ENCODE results near the gene CHMP5. TPM values are rescaled to one million over a fixed set of nuclear protein-coding genes. Genes with fewer than 3 reads are reported as not detected.

Gene CHMP5
- total RNA-seq, 4 donors from 2014 or later = 55.1 to 78.2 (median 60.3) TPM

DNA sequence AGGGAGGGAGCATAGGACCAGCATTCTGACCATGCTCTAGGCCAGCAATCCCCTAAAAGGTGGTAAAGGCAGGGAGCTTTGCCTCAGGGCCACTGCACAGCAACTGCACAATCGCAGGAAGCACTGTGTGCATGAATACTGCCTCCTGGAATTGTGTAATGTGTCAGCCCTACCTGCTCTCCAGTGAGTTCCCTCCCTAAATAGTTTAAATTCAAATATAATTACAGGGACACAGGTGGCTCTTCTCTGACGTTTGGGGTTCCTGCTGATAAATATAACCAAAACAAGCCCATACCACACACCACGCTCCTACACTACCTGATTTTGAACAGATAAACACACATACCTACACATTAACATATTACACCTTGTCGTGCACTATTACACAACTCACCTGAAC is 9.4 kb upstream of the CHMP5 start:
- intact Hi-C loops (cut with DNase I) = no loop called here
- Histone ChIP-seq H3K27ac (no peak overlapping the region), H3K27me3 (no peaks in the 10 kb centered on the region), H3K36me3 (peaks cover 66 to 71% of the 10 kb centered on the region in 2 donors), H3K4me3 (replicated peaks in 1 of 3) (no peak overlapping the region), H3K4me1 (no peaks in the 10 kb centered on the region), H3K9me3 (no peaks in the 10 kb centered on the region)
- TF ChIP-seq, protein P1, sequence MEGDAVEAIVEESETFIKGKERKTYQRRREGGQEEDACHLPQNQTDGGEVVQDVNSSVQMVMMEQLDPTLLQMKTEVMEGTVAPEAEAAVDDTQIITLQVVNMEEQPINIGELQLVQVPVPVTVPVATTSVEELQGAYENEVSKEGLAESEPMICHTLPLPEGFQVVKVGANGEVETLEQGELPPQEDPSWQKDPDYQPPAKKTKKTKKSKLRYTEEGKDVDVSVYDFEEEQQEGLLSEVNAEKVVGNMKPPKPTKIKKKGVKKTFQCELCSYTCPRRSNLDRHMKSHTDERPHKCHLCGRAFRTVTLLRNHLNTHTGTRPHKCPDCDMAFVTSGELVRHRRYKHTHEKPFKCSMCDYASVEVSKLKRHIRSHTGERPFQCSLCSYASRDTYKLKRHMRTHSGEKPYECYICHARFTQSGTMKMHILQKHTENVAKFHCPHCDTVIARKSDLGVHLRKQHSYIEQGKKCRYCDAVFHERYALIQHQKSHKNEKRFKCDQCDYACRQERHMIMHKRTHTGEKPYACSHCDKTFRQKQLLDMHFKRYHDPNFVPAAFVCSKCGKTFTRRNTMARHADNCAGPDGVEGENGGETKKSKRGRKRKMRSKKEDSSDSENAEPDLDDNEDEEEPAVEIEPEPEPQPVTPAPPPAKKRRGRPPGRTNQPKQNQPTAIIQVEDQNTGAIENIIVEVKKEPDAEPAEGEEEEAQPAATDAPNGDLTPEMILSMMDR (IDR thresholded peaks at IDR 0.05) = no peak
- TF ChIP-seq POLR2A (IDR thresholded peaks at IDR 0.05) = no peak
- DNase-seq = no peak
- 92 to 94% methylated on average over 4 of the region's 4 CpGs for WGBS, 2 donors

DNA sequence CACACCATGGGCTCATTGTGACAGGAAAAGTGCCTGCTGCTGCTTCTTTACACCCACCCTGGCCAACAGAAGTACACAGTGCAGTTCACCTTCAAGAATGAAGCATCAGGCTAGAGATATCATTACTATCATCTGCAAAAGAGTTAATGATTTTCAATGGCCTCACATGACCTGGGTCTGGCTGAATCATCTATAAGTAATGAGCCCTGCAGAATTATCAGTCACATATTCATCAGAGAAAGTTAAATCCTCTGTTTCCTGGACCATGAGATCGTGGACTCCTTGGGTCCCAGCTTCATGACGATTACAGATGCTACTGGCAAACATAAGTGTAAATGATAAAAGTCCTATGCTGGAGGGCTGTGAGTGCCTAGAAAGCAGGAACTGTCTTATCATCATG is 8.6 kb upstream of the CHMP5 start:
- intact Hi-C loops (cut with DNase I) = no loop called here
- no peaks in the 10 kb centered on the region for H3K4me1 ChIP-seq
- DNase-seq = no peak
- H3K4me3 ChIP-seq (replicated peaks in 1 of 3) = no peak overlapping the region
- H3K27ac ChIP-seq = no peak overlapping the region
- 92 to 94% methylated on average over 2 of the region's 2 CpGs for WGBS, 2 donors
- H3K27me3 ChIP-seq = no peaks in the 10 kb centered on the region
- no peaks in the 10 kb centered on the region for H3K9me3 ChIP-seq
- H3K36me3 ChIP-seq = peaks cover 73 to 79% of the 10 kb centered on the region in 2 donors
- no peak for TF ChIP-seq POLR2A (IDR thresholded peaks at IDR 0.05)
- TF ChIP-seq, protein P1 (IDR thresholded peaks at IDR 0.05) = no peak

DNA sequence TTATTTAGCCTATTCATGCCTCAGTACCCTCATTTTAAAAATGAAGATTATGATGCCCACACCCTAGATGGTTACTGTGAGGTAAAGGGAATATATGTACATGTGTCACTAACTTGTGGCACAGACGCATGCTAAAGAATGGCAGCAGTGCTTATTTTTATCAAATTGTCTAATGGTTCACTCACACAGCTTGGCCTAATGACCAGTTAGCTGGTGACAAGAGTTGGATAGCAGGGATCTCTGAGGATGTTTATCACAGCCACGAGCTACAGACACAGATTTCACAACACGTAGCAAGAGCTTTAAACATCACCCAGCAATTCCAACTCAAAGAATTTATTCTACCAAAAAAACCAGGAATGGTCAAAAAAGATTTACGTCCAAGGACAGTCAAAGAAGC is 7.6 kb upstream of the CHMP5 start:
- no peaks in the 10 kb centered on the region for H3K27me3 ChIP-seq
- DNase-seq = no peak
- H3K36me3 ChIP-seq = peaks cover 81 to 82% of the 10 kb centered on the region in 2 donors
- H3K9me3 ChIP-seq = no peaks in the 10 kb centered on the region
- H3K27ac ChIP-seq = no peak overlapping the region
- intact Hi-C loops (cut with DNase I) = no loop called here
- H3K4me3 ChIP-seq (replicated peaks in 1 of 3) = no peak overlapping the region
- 93 to 97% methylated on average over 4 of the region's 4 CpGs for WGBS, 2 donors
- H3K4me1 ChIP-seq = no peaks in the 10 kb centered on the region
- TF ChIP-seq POLR2A (IDR thresholded peaks at IDR 0.05) = no peak
- TF ChIP-seq, protein P1 (IDR thresholded peaks at IDR 0.05) = no peak

DNA sequence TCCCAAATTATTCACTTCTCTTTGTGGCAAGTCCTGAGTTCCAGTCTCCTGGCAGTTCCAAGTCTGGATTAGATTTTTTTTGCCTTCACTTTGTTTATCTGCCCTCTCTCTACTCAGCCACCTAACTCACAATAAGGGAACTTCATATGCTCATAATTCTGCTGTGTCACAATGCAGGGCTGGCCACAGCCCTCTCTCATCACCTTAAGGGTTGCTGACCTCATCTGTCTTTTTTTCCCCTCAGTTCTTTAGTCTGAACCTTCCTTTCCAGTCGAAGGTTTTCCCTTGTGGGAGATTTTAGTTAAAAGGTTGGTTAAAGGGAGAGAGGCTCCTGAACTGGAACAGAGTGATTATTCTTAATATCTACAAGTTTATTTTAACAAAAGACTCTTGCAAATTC is 4.5 kb upstream of the CHMP5 start:
- H3K4me1 ChIP-seq = peaks cover 7 to 9% of the 10 kb centered on the region in 2 donors
- WGBS, 2 donors = 85 to 89% methylated on average over 1 of the region's 1 CpG
- no peak for DNase-seq
- H3K27ac ChIP-seq = no peak overlapping the region
- H3K36me3 ChIP-seq = peaks cover 57 to 62% of the 10 kb centered on the region in 2 donors
- TF ChIP-seq, protein P1 (IDR thresholded peaks at IDR 0.05) = no peak
- no peak for TF ChIP-seq POLR2A (IDR thresholded peaks at IDR 0.05)
- no peak overlapping the region for H3K4me3 ChIP-seq (replicated peaks in 1 of 3)
- intact Hi-C loops (cut with DNase I) = no loop called here
- no peaks in the 10 kb centered on the region for H3K27me3 ChIP-seq
- no peaks in the 10 kb centered on the region for H3K9me3 ChIP-seq

DNA sequence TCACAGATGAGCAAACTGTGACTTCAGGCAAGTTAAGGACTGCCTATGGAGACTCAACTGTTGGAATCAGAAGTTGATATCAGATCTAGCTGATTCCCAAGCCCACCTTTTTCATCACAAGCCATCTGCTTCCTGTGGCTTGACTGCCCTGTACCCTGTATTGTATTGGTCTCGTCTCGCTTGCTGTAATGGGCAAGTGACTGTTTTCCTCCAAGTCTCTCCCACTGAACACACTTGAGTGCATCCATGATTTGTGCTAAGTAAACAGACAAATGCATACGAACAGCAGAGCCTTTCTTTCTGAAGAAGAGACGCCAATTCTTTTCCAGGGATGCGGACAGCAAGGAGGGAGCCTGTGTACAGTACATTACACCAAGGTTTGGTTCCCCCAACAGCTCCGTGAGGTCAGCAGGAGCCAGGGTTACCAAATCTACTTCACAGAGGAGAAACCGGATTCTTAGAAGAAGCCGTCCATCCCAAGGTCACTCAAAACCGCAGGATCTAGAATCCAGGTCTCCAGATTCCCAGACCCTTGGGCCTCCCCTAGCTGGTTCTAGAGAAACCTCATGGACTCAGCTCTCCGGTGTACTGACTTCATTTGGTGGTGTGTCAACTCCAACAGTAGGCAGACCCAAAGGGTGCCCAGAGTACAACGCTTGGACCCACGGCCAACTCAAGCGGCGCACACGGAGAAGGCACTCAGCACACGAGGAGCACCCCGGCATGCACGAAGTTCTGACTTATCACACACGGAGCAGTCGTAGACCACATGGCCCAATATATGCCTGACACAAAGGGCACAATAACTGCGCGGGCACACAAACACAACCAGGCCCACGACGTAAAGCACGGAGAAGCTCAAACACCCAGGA is 1.5 kb upstream of the CHMP5 start:
- TF ChIP-seq, protein P1 (IDR thresholded peaks at IDR 0.05) = no peak
- TF ChIP-seq POLR2A (IDR thresholded peaks at IDR 0.05) = peak in 1 of 2 donors; percentile 28
- intact Hi-C loops (cut with DNase I) = no loop called here
- Histone ChIP-seq H3K4me1 (peaks cover 14 to 20% of the 10 kb centered on the region in 2 donors), H3K4me3 (replicated peaks in 1 of 3) (peak overlapping the region; percentile 76 to 79 (median 77)), H3K27me3 (no peaks in the 10 kb centered on the region), H3K9me3 (no peaks in the 10 kb centered on the region), H3K36me3 (peaks cover 35 to 36% of the 10 kb centered on the region in 2 donors), H3K27ac (peak overlapping the region in 2 of 3 donors; percentile 78 to 89)
- no peak for DNase-seq
- 5 to 6% methylated on average over 14 to 25 of the region's 25 CpGs for WGBS, 2 donors

Measured in thyroid gland (tissue), 4 donors.